ENCODE data around the gene TMEM132D. TPM values are rescaled to one million over a fixed set of nuclear protein-coding genes. Genes with fewer than 3 reads are reported as not detected.

Gene TMEM132D
- total RNA-seq, 1 experiment from 2014 or later: 1.4 TPM

GRCh38 chr12:129561304-129561703 is 342.5 kb downstream of the TMEM132D start:
- no peak for DNase-seq (ENCODE audit: low spot score)
- peaks cover 79% of the 10 kb centered on the region for H3K9me3 Mint-ChIP-seq
- TF ChIP-seq ATF2 (CRISPR knock-in tag; IDR thresholded peaks at IDR 0.05; ENCODE audit: borderline replicate concordance, low read depth) (no peak), GRHL2 (CRISPR knock-in tag; IDR thresholded peaks at IDR 0.05; ENCODE audit: insufficient replicate concordance, severe bottlenecking) (no peak), CTCF (IDR thresholded peaks at IDR 0.05) (no peak), JAZF1 (CRISPR knock-in tag; IDR thresholded peaks at IDR 0.05) (no peak), MLX (CRISPR knock-in tag; IDR thresholded peaks at IDR 0.05) (no peak), FOXK1 (CRISPR knock-in tag; IDR thresholded peaks at IDR 0.05) (no peak), OVOL2 (CRISPR knock-in tag; IDR thresholded peaks at IDR 0.05; ENCODE audit: borderline replicate concordance) (no peak), NR1H2 (CRISPR knock-in tag; IDR thresholded peaks at IDR 0.05) (no peak)
- TF ChIP-seq, protein P1, sequence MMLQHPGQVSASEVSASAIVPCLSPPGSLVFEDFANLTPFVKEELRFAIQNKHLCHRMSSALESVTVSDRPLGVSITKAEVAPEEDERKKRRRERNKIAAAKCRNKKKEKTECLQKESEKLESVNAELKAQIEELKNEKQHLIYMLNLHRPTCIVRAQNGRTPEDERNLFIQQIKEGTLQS (CRISPR knock-in tag; conservative IDR thresholded peaks at IDR 0.05): no peak
- TF ChIP-seq, protein P2, sequence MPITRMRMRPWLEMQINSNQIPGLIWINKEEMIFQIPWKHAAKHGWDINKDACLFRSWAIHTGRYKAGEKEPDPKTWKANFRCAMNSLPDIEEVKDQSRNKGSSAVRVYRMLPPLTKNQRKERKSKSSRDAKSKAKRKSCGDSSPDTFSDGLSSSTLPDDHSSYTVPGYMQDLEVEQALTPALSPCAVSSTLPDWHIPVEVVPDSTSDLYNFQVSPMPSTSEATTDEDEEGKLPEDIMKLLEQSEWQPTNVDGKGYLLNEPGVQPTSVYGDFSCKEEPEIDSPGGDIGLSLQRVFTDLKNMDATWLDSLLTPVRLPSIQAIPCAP (CRISPR knock-in tag; IDR thresholded peaks at IDR 0.05): no peak
- TF ChIP-seq, protein P3, sequence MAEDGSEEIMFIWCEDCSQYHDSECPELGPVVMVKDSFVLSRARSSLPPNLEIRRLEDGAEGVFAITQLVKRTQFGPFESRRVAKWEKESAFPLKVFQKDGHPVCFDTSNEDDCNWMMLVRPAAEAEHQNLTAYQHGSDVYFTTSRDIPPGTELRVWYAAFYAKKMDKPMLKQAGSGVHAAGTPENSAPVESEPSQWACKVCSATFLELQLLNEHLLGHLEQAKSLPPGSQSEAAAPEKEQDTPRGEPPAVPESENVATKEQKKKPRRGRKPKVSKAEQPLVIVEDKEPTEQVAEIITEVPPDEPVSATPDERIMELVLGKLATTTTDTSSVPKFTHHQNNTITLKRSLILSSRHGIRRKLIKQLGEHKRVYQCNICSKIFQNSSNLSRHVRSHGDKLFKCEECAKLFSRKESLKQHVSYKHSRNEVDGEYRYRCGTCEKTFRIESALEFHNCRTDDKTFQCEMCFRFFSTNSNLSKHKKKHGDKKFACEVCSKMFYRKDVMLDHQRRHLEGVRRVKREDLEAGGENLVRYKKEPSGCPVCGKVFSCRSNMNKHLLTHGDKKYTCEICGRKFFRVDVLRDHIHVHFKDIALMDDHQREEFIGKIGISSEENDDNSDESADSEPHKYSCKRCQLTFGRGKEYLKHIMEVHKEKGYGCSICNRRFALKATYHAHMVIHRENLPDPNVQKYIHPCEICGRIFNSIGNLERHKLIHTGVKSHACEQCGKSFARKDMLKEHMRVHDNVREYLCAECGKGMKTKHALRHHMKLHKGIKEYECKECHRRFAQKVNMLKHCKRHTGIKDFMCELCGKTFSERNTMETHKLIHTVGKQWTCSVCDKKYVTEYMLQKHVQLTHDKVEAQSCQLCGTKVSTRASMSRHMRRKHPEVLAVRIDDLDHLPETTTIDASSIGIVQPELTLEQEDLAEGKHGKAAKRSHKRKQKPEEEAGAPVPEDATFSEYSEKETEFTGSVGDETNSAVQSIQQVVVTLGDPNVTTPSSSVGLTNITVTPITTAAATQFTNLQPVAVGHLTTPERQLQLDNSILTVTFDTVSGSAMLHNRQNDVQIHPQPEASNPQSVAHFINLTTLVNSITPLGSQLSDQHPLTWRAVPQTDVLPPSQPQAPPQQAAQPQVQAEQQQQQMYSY (CRISPR knock-in tag; IDR thresholded peaks at IDR 0.05): no peak

DNA sequence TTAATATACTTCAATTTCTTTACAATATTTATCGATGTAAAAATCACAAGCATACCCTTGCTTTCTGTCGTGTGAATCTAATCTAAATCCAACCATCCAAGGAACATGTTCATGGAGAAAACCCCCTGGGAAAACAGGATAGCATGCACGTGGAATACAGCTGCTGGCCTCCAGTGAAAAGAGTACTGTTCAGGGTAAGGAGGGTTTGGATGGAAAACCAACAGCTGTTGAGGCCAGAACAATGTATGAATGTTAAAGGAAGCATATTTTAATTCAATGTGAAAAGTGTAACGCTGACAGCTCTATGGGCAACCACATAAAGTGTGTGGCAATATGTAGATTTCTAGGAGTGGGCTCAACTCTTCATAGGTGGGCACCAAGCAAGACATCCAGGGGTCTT is 344.0 kb downstream of the TMEM132D start:
- no peaks in the 10 kb centered on the region for H3K4me1 Mint-ChIP-seq
- no peak for ATAC-seq
- peaks cover 4% of the 10 kb centered on the region for H3K27me3 Mint-ChIP-seq (ENCODE audit: low read depth)
- H3K4me3 Mint-ChIP-seq: no peak overlapping the region
- H3K36me3 Mint-ChIP-seq: peaks cover 70% of the 10 kb centered on the region
- ChIA-PET CTCF (no interaction called here), POLR2A (no interaction called here)
- no peak overlapping the region for H3K27ac Mint-ChIP-seq
- no peak for DNase-seq (ENCODE audit: low spot score)
- peaks cover 80% of the 10 kb centered on the region for H3K9me3 Mint-ChIP-seq
- TF ChIP-seq FOXP1 (CRISPR knock-in tag; IDR thresholded peaks at IDR 0.05; ENCODE audit: borderline replicate concordance) (no peak), FOXK1 (CRISPR knock-in tag; IDR thresholded peaks at IDR 0.05) (no peak), JUN (CRISPR knock-in tag; IDR thresholded peaks at IDR 0.05) (no peak), ZSCAN18 (CRISPR knock-in tag; IDR thresholded peaks at IDR 0.05) (no peak), FOXJ3 (CRISPR knock-in tag; IDR thresholded peaks at IDR 0.05; ENCODE audit: borderline replicate concordance) (no peak), CDX4 (CRISPR knock-in tag; IDR thresholded peaks at IDR 0.05; ENCODE audit: borderline replicate concordance) (no peak), ZBTB21 (CRISPR knock-in tag; IDR thresholded peaks at IDR 0.05; ENCODE audit: borderline replicate concordance) (no peak), ETV6 (CRISPR knock-in tag; IDR thresholded peaks at IDR 0.05) (no peak), ZNF219 (CRISPR knock-in tag; IDR thresholded peaks at IDR 0.05; ENCODE audit: borderline replicate concordance) (no peak), ZNF423 (CRISPR knock-in tag; IDR thresholded peaks at IDR 0.05) (no peak)
- TF ChIP-seq, protein P4, sequence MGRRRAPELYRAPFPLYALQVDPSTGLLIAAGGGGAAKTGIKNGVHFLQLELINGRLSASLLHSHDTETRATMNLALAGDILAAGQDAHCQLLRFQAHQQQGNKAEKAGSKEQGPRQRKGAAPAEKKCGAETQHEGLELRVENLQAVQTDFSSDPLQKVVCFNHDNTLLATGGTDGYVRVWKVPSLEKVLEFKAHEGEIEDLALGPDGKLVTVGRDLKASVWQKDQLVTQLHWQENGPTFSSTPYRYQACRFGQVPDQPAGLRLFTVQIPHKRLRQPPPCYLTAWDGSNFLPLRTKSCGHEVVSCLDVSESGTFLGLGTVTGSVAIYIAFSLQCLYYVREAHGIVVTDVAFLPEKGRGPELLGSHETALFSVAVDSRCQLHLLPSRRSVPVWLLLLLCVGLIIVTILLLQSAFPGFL (CRISPR knock-in tag; IDR thresholded peaks at IDR 0.05; ENCODE audit: borderline replicate concordance): no peak
- TF ChIP-seq, protein P1 (CRISPR knock-in tag; conservative IDR thresholded peaks at IDR 0.05): no peak

More at GRCh38 chr12:129561304-129561703, 342.5 kb downstream of the TMEM132D start:
- no peak overlapping the region for H3K27ac Mint-ChIP-seq
- ChIA-PET POLR2A (no interaction called here), CTCF (no interaction called here)
- peaks cover 4% of the 10 kb centered on the region for H3K27me3 Mint-ChIP-seq (ENCODE audit: low read depth)
- ATAC-seq: no peak
- H3K36me3 Mint-ChIP-seq: peaks cover 75% of the 10 kb centered on the region
- H3K4me1 Mint-ChIP-seq: no peaks in the 10 kb centered on the region
- H3K4me3 Mint-ChIP-seq: no peak overlapping the region

Measured in WTC11 (cell line).